Testis (tissue), 2 donors: Measurements from ENCODE around the gene LGALS9.

Source experiments
- CTCF ChIP-seq, 3 experiments: fragments of 450-650 bp in 2 of 3; fragments of 200-600 bp in 1 of 3; sonication (generic) in 1 of 3; IDR thresholded peaks; one replicate each; pipeline ENCODE4 v1.5.1; 2016 to 2019; ENCODE audit warnings: antibody characterized with exemption in 3 of 3, mild to moderate bottlenecking in 2 of 3, moderate library complexity in 1 of 3
- POLR2A ChIP-seq: fragments of 450-650 bp; IDR thresholded peaks from one replicate; pipeline ENCODE4 v1.6.1; 2017; ENCODE audit warnings: antibody characterized with exemption, mild to moderate bottlenecking, moderate library complexity

- no peak for TF ChIP-seq CTCF (IDR thresholded peaks at IDR 0.05)
- TF ChIP-seq POLR2A = no peak
Observed at GRCh38 chr17:27631411-27631760, 398 bp downstream of the LGALS9 start.
